HFFc6 (cell line): ENCODE measurements around the gene ADPRM. TPM values are rescaled to one million over a fixed set of nuclear protein-coding genes. Genes with fewer than 3 reads are reported as not detected.

Experiments used
- DNase-seq: peaks from one replicate; pipeline ENCODE4 v3.0.0-alpha.2; 2018
- H3K27ac Mint-ChIP-seq: 2 replicates; pipeline ENCODE4 v1.8.0; 2020; ENCODE audit warnings: mild to moderate bottlenecking, mixed read lengths
- H3K27me3 Mint-ChIP-seq: 2 replicates; pipeline ENCODE4 v1.8.0; 2021; ENCODE audit warnings: mild to moderate bottlenecking, moderate library complexity, mixed read lengths; ENCODE audit not compliant: insufficient read depth
- H3K36me3 Mint-ChIP-seq: 2 replicates; pipeline ENCODE4 v1.8.0; 2021; ENCODE audit warnings: low read depth, mixed read lengths
- H3K4me1 Mint-ChIP-seq: 2 replicates; pipeline ENCODE4 v1.8.0; 2020; ENCODE audit warnings: low read depth, mixed read lengths
- H3K4me3 Mint-ChIP-seq: 2 replicates; pipeline ENCODE4 v1.8.0; 2020; ENCODE audit warnings: mild to moderate bottlenecking, moderate library complexity, mixed read lengths
- H3K9me3 Mint-ChIP-seq: 2 replicates; pipeline ENCODE4 v1.8.0; 2020; ENCODE audit warnings: mild to moderate bottlenecking, mixed read lengths
- total RNA-seq, 6 experiments: library from RNA; stranded (reverse); fragmentation: NEBNext Ultra II Directional; extraction: Animal tissue kit (Norgen Biotek cat#: 25700); gene quantifications; 2 replicates in 1 of 6; 3 replicates in 5 of 6; pipeline ENCODE4 v1.2.3, GENCODE V29; 2021
- TF ChIP-seq, protein P1 (sequence below): fragments of 200-600 bp; sonication (generic); IDR thresholded peaks from 2 replicates; pipeline ENCODE4 v1.5.0; 2021; ENCODE audit warnings: antibody characterized with exemption, mild to moderate bottlenecking

ADPRM gene
- total RNA-seq, 6 experiments from 2014 or later = 5.9 to 10.9 (median 7.1) TPM

DNA sequence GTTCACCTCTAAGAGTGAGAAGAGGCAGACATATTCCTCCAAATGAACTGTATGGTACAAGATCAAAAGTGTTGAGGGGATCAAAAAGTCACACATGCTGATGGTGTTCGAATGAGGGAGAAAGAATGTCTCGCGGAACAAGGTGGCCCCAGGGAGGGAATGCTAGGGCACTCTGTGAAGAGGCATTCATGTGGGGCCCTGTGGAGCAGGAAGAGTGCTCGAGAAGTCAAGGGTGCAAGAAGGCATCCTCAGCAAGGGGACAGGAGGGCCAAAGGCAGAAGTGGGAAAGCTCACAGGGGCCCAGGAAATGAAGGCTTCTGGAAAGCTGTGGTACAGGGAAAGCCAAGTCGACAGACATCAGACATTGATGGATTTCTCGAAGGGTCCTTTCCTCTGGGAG, 34.2 kb upstream of the ADPRM start:
- no peak overlapping the region for H3K4me3 Mint-ChIP-seq
- H3K4me1 Mint-ChIP-seq = peaks cover 3% of the 10 kb centered on the region
- no peaks in the 10 kb centered on the region for H3K9me3 Mint-ChIP-seq
- no peaks in the 10 kb centered on the region; the same call in 1 of the 2 replicates for H3K36me3 Mint-ChIP-seq
- no peak overlapping the region for H3K27ac Mint-ChIP-seq
- no peak for DNase-seq
- peaks cover 2% of the 10 kb centered on the region for H3K27me3 Mint-ChIP-seq
- TF ChIP-seq, protein P1, sequence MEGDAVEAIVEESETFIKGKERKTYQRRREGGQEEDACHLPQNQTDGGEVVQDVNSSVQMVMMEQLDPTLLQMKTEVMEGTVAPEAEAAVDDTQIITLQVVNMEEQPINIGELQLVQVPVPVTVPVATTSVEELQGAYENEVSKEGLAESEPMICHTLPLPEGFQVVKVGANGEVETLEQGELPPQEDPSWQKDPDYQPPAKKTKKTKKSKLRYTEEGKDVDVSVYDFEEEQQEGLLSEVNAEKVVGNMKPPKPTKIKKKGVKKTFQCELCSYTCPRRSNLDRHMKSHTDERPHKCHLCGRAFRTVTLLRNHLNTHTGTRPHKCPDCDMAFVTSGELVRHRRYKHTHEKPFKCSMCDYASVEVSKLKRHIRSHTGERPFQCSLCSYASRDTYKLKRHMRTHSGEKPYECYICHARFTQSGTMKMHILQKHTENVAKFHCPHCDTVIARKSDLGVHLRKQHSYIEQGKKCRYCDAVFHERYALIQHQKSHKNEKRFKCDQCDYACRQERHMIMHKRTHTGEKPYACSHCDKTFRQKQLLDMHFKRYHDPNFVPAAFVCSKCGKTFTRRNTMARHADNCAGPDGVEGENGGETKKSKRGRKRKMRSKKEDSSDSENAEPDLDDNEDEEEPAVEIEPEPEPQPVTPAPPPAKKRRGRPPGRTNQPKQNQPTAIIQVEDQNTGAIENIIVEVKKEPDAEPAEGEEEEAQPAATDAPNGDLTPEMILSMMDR = no peak

GRCh38 chr17:10664571-10664970, 32.8 kb upstream of the ADPRM start:
- Mint-ChIP-seq H3K36me3 (no peaks in the 10 kb centered on the region; the same call in 1 of the 2 replicates), H3K27ac (no peak overlapping the region), H3K4me1 (peaks cover 12% of the 10 kb centered on the region), H3K4me3 (no peak overlapping the region), H3K9me3 (no peaks in the 10 kb centered on the region), H3K27me3 (peaks cover 2% of the 10 kb centered on the region)
- TF ChIP-seq, protein P1 = no peak
- DNase-seq = no peak

DNA sequence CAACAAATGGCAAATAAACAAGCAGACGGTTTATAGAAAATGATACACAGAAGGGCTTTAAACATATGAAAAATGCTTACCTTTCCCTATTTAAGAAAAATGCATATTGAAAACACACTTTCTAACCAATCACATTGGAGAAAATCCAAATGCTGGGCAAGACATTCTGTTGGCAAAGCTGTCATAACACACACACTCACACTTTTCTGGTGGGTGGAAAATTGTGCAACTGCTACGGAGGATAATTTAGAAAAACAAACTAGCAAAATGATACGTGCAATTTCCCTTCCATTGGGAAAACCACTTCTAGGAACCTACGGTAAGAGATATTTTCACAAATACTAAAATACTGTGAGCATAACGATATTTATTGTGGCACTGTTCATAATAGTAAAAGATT, 30.5 kb upstream of the ADPRM start:
- DNase-seq = no peak
- Mint-ChIP-seq H3K27ac (no peak overlapping the region), H3K4me1 (peaks cover 24% of the 10 kb centered on the region), H3K27me3 (peaks cover 2% of the 10 kb centered on the region), H3K36me3 (no peaks in the 10 kb centered on the region; the same call in 1 of the 2 replicates), H3K4me3 (no peak overlapping the region), H3K9me3 (no peaks in the 10 kb centered on the region)
- TF ChIP-seq, protein P1 = no peak

DNA sequence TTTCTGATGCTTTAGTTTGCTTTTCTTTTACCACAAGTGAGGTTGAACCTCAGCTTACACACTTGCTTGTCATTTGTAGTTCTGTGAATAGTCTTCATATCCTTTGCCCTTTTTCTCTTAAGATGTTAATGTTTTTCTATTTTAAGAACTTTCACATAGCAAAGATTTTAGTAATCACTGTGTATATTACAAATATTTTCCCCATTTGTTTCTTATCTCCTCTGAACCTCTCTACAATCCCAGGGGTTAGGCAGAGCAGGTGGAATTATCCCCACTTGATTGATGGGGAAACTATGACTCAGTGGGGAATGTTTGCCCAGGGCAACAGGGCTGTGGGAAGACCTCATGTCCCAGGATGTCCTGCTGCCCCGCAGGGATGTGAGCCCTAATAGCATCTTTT, 28.6 kb upstream of the ADPRM start:
- peaks cover 4% of the 10 kb centered on the region for H3K36me3 Mint-ChIP-seq
- DNase-seq = peak; percentile 56
- peak overlapping the region; percentile 18; the same call in 1 of the 2 replicates for H3K4me3 Mint-ChIP-seq
- H3K9me3 Mint-ChIP-seq = no peaks in the 10 kb centered on the region
- no peaks in the 10 kb centered on the region; the same call in 1 of the 2 replicates for H3K27me3 Mint-ChIP-seq
- TF ChIP-seq, protein P1 = no peak
- peak overlapping the region; percentile 51 for H3K27ac Mint-ChIP-seq
- peaks cover 30% of the 10 kb centered on the region for H3K4me1 Mint-ChIP-seq

DNA sequence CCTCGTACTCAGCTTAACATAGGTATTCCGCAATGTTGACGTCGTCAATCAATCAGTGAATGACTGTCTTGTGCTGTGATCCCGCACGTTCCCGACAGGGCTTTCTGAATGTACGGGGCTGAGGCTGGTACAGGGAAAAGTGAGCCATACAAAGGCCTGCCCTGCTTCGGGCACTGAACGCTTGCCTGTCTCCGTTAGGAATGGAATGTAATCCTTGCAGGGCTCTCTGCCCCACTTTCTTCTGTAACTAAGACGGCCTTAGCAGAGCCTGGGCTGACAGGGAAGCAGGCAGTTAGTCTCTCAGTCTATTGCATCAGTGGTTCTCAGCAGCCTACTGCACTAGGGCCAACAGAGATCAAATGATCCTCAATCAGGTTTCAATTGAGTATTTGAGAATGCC, 24.1 kb upstream of the ADPRM start:
- no peaks in the 10 kb centered on the region; the same call in 1 of the 2 replicates for H3K27me3 Mint-ChIP-seq
- H3K4me3 Mint-ChIP-seq = no peak overlapping the region
- DNase-seq = no peak
- H3K4me1 Mint-ChIP-seq = peaks cover 26% of the 10 kb centered on the region
- H3K27ac Mint-ChIP-seq = no peak overlapping the region
- TF ChIP-seq, protein P1 = no peak
- H3K9me3 Mint-ChIP-seq = no peaks in the 10 kb centered on the region
- H3K36me3 Mint-ChIP-seq = peaks cover 14% of the 10 kb centered on the region

DNA sequence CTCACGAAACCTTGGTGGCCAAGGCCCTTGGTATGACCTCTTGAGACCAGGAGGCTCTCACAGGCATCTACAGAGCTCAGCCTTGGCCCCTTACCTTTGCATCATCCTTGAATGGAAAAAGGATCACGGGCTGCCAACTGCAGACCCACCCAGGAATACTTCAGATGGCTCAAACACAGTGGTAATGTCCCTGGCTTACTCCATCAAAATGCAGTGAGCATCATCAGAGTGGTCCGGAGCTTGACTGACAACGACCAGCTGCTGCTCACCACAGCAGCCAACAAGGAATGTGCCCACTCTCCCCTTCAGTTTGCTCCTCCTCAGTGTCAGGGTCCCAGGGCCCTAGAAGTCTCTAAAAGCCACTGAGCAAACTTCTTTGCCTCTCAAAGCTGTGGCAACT, 22.7 kb upstream of the ADPRM start:
- Mint-ChIP-seq H3K4me3 (no peak overlapping the region), H3K36me3 (peaks cover 14% of the 10 kb centered on the region), H3K4me1 (peaks cover 16% of the 10 kb centered on the region), H3K9me3 (no peaks in the 10 kb centered on the region), H3K27ac (no peak overlapping the region), H3K27me3 (no peaks in the 10 kb centered on the region; the same call in 1 of the 2 replicates)
- no peak for DNase-seq
- TF ChIP-seq, protein P1 = no peak
